WTC11 (cell line): ENCODE measurements around the gene DRD1.

Experiments
- ESRRA ChIP-seq: sonication (generic); formaldehyde crosslinking; IDR thresholded peaks from 2 replicates; pipeline ENCODE4 v1.8.1; 2022; ENCODE audit warnings: mild to moderate bottlenecking, missing genetic modification reagents, borderline replicate concordance
- MYBL2 ChIP-seq: sonication (generic); formaldehyde crosslinking; IDR thresholded peaks from 2 replicates; pipeline ENCODE4 v1.8.1; 2023; ENCODE audit warnings: mild to moderate bottlenecking, moderate library complexity, missing genetic modification reagents
- NFATC4 ChIP-seq: fragments of 250-450 bp; sonication (Bioruptor Pico); IDR thresholded peaks from 2 replicates; pipeline ENCODE4 v1.9.0; 2021; ENCODE audit warnings: mild to moderate bottlenecking
- NFE2L1 ChIP-seq: sonication (generic); formaldehyde crosslinking; IDR thresholded peaks from 2 replicates; pipeline ENCODE4 v1.8.1; 2023; ENCODE audit warnings: missing genetic modification reagents
- NFYB ChIP-seq: sonication (generic); formaldehyde crosslinking; conservative IDR thresholded peaks from 2 replicates; pipeline ENCODE4 v1.8.0; 2022; ENCODE audit warnings: low read depth, missing genetic modification reagents
- NR1H2 ChIP-seq: sonication (generic); formaldehyde crosslinking; IDR thresholded peaks from 2 replicates; pipeline ENCODE4 v1.9.0; 2021; ENCODE audit warnings: mild to moderate bottlenecking, moderate library complexity, missing genetic modification reagents
- RELA ChIP-seq: sonication (generic); formaldehyde crosslinking; IDR thresholded peaks from 2 replicates; pipeline ENCODE4 v1.8.1; 2022; ENCODE audit warnings: missing genetic modification reagents, mild to moderate bottlenecking, borderline replicate concordance
- ZNF263 ChIP-seq: sonication (generic); formaldehyde crosslinking; IDR thresholded peaks from 2 replicates; pipeline ENCODE4 v1.8.1; 2022; ENCODE audit warnings: low read depth, mild to moderate bottlenecking, moderate library complexity, missing genetic modification reagents
- TF ChIP-seq, protein P1 (sequence below): fragments of 200-600 bp; IDR thresholded peaks from 2 replicates; pipeline ENCODE4 v1.8.0; 2022; ENCODE audit warnings: antibody characterized with exemption
- TF ChIP-seq, protein P2 (sequence below): sonication (generic); formaldehyde crosslinking; IDR thresholded peaks from 2 replicates; pipeline ENCODE4 v1.8.1; 2022; ENCODE audit warnings: mild to moderate bottlenecking, moderate library complexity, missing genetic modification reagents
- TF ChIP-seq, protein P3 (sequence below): sonication (generic); formaldehyde crosslinking; IDR thresholded peaks from 2 replicates; pipeline ENCODE4 v1.8.1; 2022; ENCODE audit warnings: low read depth, missing genetic modification reagents, borderline replicate concordance
- TF ChIP-seq, protein P4 (sequence below): sonication (generic); formaldehyde crosslinking; conservative IDR thresholded peaks from 2 replicates; pipeline ENCODE4 v1.8.1; 2022; ENCODE audit warnings: mild to moderate bottlenecking, missing genetic modification reagents

DNA sequence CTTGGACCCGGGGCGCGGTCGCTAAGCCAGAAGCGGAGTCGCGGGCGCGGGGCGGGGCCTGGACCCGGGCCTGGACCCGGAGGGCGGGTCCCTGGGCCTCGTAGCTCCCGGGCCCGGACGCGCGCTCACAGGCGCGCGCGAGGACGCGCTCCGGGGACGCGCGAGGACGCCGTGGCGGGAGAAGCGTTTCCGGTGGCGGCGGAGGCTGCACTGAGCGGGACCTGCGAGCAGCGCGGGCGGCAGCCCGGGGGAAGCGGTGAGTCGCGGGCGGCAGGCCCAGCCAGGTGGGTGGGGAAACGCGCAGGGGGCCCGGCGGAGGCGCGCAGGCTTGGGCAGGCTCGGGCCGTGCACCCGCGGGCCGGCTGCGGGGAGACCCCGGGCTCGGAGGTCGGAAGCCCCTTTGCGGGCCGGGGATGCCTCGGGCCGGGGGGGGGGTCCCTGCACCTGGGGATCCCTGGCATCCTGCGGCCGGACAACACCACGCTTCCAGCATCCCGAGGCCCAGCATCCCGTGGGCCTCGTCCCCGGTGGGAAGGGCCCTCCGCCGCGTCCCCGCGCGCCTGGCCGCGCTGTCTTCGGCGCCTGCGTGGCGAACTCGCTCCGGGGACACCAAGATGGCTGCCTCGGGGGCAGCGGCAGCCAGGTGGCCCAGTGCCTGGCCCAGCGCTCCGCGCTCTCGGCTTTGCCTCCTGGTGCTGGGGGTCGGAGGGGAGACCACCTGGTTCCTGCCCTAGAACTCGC, 34.6 kb upstream of the DRD1 start, which contains the start of gene SFXN1:
- TF ChIP-seq, protein P1, sequence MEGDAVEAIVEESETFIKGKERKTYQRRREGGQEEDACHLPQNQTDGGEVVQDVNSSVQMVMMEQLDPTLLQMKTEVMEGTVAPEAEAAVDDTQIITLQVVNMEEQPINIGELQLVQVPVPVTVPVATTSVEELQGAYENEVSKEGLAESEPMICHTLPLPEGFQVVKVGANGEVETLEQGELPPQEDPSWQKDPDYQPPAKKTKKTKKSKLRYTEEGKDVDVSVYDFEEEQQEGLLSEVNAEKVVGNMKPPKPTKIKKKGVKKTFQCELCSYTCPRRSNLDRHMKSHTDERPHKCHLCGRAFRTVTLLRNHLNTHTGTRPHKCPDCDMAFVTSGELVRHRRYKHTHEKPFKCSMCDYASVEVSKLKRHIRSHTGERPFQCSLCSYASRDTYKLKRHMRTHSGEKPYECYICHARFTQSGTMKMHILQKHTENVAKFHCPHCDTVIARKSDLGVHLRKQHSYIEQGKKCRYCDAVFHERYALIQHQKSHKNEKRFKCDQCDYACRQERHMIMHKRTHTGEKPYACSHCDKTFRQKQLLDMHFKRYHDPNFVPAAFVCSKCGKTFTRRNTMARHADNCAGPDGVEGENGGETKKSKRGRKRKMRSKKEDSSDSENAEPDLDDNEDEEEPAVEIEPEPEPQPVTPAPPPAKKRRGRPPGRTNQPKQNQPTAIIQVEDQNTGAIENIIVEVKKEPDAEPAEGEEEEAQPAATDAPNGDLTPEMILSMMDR: no peak
- TF ChIP-seq ZNF263 (CRISPR knock-in tag) (no peak), NFYB (CRISPR knock-in tag) (no peak), NFE2L1 (CRISPR knock-in tag) (peak; percentile 74; the same call in 1 of the 2 replicates), ESRRA (CRISPR knock-in tag) (0 out of 2 replicates have a peak, but pooled peaks have one; percentile 34), NFATC4 (CRISPR knock-in tag) (no peak), MYBL2 (CRISPR knock-in tag) (no peak), NR1H2 (CRISPR knock-in tag) (no peak), RELA (CRISPR knock-in tag) (no peak)
- TF ChIP-seq, protein P2, sequence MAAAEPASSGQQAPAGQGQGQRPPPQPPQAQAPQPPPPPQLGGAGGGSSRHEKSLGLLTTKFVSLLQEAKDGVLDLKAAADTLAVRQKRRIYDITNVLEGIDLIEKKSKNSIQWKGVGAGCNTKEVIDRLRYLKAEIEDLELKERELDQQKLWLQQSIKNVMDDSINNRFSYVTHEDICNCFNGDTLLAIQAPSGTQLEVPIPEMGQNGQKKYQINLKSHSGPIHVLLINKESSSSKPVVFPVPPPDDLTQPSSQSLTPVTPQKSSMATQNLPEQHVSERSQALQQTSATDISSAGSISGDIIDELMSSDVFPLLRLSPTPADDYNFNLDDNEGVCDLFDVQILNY (CRISPR knock-in tag): peak; percentile 97
- TF ChIP-seq, protein P3, sequence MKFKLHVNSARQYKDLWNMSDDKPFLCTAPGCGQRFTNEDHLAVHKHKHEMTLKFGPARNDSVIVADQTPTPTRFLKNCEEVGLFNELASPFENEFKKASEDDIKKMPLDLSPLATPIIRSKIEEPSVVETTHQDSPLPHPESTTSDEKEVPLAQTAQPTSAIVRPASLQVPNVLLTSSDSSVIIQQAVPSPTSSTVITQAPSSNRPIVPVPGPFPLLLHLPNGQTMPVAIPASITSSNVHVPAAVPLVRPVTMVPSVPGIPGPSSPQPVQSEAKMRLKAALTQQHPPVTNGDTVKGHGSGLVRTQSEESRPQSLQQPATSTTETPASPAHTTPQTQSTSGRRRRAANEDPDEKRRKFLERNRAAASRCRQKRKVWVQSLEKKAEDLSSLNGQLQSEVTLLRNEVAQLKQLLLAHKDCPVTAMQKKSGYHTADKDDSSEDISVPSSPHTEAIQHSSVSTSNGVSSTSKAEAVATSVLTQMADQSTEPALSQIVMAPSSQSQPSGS (CRISPR knock-in tag): no peak
- TF ChIP-seq, protein P4, sequence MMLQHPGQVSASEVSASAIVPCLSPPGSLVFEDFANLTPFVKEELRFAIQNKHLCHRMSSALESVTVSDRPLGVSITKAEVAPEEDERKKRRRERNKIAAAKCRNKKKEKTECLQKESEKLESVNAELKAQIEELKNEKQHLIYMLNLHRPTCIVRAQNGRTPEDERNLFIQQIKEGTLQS (CRISPR knock-in tag): no peak
